ENCODE measurements around the gene UBTFL1.
"Not testable (repeated sequence)": the region's sequence is repeated elsewhere in the genome, so short reads cannot be mapped to it uniquely, and the experiment has no call there.

The UBTFL1 gene

DNA sequence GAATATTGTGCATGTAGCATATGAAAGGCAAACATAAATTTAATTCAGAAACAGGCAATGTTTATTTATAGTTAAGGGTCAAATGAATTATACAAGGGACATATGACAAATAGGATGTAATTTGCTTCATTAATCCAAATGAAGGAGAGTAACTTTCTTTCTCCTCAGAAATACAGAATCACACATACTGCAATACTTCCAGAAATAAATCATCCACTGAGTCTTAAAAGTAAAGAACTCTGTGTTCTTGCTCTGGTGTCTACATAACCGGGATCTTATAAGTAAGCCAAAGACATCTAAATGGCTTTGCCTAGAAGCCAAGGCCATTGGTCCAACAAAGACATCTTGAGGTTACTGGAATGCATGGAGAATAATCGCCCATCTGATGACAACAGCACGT lies at the start of gene UBTFL1:
Gene UBTFL1 (plus strand): TSS at position 301 of the 400 bp plus-strand sequence. CDS start 0 bp downstream, at position 301.
- DNase-seq = not testable (repeated sequence)

DNA sequence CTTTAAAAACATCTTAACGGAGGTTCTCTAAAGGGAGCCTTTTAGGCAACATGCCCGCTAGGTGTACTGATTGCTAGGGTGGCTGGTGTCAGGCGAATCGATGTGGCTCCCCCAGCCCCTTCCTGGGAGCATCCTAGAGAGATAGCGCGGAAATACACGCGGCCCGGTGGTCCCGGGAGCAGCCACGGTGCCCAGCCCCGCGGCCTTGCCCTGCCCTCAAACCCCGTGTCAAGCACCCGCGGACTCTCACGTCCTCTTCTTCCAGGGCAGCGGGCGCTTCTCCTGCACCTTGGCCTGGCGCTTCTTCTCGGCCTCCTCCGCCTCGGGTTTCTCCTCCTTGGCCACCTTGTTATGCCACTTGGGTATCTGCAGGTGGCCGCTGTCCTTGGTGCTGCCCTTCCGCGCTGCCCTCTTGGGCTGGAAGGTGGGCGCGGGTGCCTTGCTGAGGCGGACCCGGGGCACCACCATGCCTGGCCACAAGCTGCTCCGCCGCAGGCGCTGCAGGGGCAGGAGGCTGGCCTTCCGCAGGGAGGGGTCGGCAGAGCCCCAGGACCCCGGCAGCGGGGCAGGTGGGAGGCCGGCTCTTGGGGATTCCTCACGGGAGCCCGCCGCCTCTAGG lies 34.0 kb upstream of the UBTFL1 start:
- DNase-seq = not testable (repeated sequence)

DNA sequence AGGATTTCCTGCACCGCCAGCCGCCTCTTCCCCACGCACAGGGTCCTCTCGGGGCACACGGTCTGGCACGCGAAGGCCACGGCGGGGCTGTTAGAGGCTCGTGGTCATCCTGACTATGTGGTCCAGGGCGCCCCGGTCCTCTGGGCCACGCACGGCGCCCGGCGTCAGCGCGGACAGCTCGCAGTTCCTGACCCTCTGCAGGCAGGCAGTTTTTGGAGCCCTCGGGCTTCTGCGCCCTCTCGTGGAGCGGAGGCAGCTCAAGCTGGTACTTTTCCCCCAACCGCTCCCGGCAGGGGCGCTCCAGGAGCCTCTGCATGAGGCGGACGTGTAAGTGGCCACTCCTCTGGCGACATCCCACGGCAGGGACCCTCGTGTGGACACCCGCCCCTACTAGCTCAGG lies 33.4 kb upstream of the UBTFL1 start:
- not testable (repeated sequence) for DNase-seq

GRCh38 chr11:90053545-90053944 lies 32.2 kb upstream of the UBTFL1 start:
- DNase-seq = not testable (repeated sequence)

DNA sequence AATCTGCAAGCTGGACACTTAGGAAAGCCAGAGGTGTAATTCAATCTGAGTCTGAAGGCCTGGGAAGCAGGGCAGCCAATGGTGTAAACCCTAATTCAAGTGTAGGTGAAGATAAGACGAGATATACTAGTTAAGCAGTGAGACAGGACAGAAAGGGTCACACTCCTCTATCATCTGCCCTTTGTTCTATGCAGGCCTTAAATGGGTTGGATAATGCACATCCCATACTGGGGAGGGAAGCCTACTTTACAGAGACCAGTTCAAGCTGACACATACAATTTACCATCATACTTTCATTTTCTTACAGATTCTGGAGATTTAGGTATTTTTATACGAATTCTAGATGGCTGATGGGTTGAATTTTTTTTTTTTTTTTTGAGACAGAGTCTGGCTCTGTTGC lies 3.0 kb downstream of the UBTFL1 start:
- DNase-seq = not testable (repeated sequence)

- not testable (repeated sequence) for DNase-seq
These were observed 9.6 kb downstream of the UBTFL1 start for GRCh38 chr11:90095230-90095924.

DNA sequence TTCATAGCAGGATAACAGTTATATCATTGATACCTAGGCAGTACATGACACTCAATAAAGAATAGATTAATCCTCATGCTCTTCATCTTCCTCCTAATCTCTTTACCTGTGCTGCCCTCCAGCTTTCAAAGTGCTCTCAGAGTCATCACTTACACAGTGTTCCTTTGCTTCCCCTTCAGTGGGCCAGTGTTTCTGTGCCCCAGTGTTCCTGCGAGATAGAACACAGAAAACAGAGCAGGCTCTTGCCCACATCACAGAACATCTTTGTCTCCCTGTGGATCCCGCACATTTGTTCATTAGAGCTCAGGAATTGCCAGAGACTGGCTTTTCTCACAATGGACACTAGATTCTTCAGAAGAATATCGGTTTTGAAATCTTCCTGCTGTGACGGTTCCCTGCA lies 12.5 kb downstream of the UBTFL1 start:
- DNase-seq = not testable (repeated sequence)

DNA sequence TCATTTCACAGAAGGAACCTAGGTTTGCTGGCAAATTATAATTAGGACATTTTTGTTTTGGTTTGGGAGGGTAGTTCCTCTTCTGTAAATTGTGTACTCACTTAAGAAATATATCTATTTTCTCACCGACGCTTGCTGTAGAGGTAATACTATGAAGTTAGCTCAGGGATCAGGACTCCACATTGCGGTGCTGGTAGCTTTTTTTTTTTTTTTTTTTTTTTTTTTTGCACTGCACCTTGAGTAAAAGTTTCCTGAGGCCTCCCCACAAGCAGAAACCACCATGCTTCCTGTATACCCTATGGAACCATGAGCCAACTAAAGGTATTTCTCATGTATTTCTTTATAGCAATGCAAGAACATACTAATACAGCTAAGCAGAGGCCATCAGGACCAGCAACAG lies 14.7 kb downstream of the UBTFL1 start:
- no peak for DNase-seq

DNA sequence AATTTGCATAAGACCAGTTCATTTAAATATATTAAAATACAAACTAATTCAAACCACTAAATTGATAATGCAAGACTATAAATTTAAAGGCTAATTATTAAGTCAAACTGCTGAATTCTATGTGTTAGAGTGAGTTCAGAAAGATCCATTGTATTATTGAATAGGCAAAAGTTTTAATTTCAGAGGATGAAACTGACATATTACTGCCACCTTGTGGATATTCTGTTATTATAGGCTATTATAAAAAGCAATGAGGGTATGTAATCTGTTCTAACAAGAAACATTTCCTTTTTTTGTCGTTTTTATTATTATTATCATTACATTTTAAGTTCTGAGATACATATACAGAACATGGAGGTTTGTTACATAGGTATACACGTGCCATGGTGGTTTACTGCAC lies 27.8 kb downstream of the UBTFL1 start:
- no peak for DNase-seq

DNA sequence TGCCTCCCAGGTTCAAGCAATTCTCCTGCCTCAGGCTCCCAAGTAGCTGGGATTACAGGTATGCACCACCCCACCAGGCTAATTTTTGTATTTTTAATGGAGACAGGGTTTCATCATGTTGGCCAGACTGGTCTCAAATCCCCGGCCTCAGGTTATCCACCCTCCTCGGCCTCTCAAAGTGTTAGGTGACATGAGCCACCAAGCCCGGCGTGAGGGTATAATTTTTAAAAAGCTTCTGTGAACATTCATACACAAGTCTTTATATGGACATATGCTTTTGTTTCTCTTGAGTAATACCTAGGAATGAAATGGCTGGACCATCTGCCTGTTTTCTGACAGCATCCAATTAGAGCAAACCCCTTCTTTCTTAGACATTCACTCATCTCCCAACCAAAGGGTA lies 34.4 kb downstream of the UBTFL1 start:
- DNase-seq = no peak

GRCh38 chr11:90124371-90124770 lies 38.6 kb downstream of the UBTFL1 start:
- no peak for DNase-seq

- no peak for DNase-seq
These were observed 39.2 kb downstream of the UBTFL1 start for GRCh38 chr11:90124946-90125345.

DNA sequence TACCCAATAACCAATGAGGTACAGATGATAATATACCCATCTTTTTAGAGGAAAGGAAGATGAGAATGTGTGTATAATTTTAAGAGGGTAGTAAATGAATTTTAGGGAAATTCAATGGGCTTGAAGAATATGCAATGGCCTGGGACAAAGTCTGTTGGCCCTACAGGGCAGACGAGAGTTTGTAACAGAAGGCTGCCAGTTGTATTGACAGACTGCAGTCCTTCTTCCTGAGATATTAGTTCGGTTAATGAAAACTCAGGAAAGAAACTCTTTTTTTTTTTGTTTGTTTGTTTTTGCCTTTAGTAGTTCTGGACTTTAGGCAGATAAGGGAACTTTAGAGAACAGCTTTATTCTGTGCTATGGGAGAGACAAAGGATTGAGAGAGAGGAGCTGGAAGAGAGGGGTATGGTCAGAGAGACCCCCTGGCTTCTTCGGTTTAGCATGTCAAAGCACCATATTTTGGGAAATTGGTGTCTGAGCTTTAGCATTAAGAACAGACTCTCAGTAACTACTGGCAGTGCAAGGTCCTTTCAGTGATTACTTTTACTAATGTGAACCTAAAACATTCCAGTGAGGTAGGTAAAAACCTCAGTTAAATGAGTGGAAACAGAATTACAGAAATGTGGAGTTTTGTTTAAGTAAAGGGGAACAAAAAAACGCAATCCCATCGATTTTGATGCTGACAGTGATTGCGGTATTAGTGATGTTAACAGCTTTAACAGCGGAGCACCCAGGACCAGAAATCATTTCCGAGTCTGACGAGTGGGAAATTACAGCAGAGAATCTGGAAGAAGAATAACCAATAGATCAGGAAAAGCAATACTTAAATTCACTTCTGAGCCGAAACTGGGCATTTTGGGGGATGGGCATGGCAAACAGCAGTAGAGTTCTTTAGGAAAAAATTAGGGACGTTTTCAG lies 48.1 kb downstream of the UBTFL1 start:
- no peak for DNase-seq

- no peak for DNase-seq
These were observed 48.8 kb downstream of the UBTFL1 start, which contains the start of gene NAALAD2 for GRCh38 chr11:90134478-90135003. NAALAD2 (plus strand) TSS chr11:90134663; CDS start chr11:90134759, 96 bp downstream.

DNA sequence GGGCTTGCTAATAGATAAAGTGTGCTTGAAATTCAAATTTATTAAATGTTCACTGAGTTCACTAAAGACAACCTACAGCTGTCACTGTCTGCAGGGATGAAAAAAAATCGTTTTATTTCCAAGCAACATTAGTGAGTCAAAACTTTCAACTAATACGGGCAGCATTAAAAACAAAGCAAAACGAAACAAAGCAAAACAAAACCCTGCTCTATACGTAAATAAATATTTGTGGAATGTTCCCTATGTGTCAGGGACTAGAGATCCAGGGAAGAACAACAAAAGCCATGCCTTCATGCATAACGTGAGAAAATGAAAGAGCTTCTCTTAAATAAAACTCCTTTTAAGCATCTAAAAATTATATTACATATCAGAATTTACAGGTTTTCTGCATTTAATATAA lies 49.3 kb downstream of the UBTFL1 start:
- DNase-seq = no peak
